HG03558 (cell line): ENCODE results near the gene SNX22.

Experiments used
- ATAC-seq: cut with Tn5 transposase; IDR thresholded peaks from one replicate; pipeline ENCODE4 v1.9.1; 2021; ENCODE audit warnings: moderate number of reproducible peaks; ENCODE audit not compliant: unreplicated experiment; ENCODE audit errors: extremely low read depth

The SNX22 gene

GRCh38 chr15:64153480-64154367, 2.2 kb downstream of the SNX22 start:
- ATAC-seq, result peak; percentile 51

- ATAC-seq, result no peak
Measured at GRCh38 chr15:64155802-64156651, 4.5 kb downstream of the SNX22 start.

GRCh38 chr15:64156652-64157331, 5.3 kb downstream of the SNX22 start:
- ATAC-seq, result no peak

GRCh38 chr15:64157599-64158125, 6.1 kb downstream of the SNX22 start:
- no peak for ATAC-seq

GRCh38 chr15:64158363-64159134, 7.0 kb downstream of the SNX22 start:
- ATAC-seq, result no peak

- ATAC-seq, result no peak
Measured at GRCh38 chr15:64161688-64162477, 10.4 kb downstream of the SNX22 start.

GRCh38 chr15:64162478-64162868, 10.9 kb downstream of the SNX22 start:
- no peak for ATAC-seq

GRCh38 chr15:64162869-64163658, 11.5 kb downstream of the SNX22 start, which contains the start of gene PPIB:
PPIB (minus strand) TSS chr15:64163022; CDS start chr15:64162986, 36 bp downstream.
- peak; percentile 78 for ATAC-seq

GRCh38 chr15:64163659-64164362, 12.3 kb downstream of the SNX22 start:
- no peak for ATAC-seq

GRCh38 chr15:64164436-64164835, 12.9 kb downstream of the SNX22 start:
- no peak for ATAC-seq

GRCh38 chr15:64166102-64166890, 14.8 kb downstream of the SNX22 start:
- no peak for ATAC-seq

- ATAC-seq, result peak; percentile 59
Measured at GRCh38 chr15:64180235-64180824, 28.8 kb downstream of the SNX22 start.

GRCh38 chr15:64182859-64183370, 31.4 kb downstream of the SNX22 start:
- no peak for ATAC-seq

GRCh38 chr15:64185146-64185911, 33.8 kb downstream of the SNX22 start:
- no peak for ATAC-seq
